Bronchial smooth muscle cell (primary cell): Measurements from ENCODE around the gene VSTM2A. TPM values are rescaled to one million over a fixed set of nuclear protein-coding genes. Genes with fewer than 3 reads are reported as not detected.

ENCODE experiments used
- total RNA-seq: library from RNA; depleted of rRNA; stranded (reverse); fragments of >200 nt; gene quantifications from 2 replicates; pipeline ENCODE4 v1.2.1, GENCODE V29; 2014

The VSTM2A gene, protein sequence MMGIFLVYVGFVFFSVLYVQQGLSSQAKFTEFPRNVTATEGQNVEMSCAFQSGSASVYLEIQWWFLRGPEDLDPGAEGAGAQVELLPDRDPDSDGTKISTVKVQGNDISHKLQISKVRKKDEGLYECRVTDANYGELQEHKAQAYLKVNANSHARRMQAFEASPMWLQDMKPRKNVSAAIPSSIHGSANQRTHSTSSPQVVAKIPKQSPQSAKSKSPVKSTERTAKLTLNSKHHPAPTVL
- not detected in 2 replicates for total RNA-seq

DNA sequence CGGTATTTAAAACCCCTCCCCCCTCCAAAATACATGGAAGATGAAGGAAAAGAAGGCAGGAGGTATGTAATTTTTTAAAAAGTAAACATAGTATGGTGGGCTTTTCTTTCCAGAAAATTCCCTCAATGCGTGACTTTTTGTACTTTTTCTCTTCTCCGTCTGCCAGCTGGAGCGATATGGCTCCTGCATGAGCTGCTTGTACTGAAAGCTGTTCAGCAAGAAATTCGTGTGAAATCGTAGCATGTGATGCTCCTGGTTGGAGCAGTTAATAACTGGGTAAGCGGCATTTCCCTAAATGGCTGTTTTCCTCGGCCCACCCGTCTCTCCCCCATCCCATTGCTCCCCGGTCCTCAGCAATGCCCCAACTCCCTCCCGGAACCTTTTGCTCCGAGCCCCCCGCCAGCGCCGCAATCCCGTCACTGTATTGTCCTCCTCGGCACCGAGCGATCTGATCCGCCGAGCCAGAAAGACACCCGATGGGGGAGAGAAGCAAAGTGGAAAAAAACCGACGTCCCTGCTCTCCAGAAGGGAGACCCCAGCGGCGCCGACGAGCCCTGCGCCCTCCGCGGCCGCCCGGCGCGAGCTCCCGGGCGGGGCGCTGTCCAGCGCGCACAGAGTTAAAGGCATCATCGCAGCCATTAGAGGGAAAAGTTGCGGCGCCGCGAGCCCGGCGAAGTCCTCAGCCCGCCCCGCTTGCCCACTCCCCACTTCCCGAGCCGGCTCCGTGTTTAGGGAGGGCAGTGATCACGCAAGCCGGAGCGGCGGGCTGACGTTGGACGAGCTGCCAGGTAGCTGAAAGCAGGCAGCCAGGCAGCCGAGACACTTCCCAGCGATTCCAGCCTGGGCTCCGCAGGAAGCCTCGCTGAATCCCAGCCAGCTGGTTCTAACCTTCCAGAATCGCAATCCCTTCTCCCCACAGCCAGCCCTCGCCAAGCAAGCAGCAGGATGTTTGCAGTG, at the start of gene VSTM2A:
Gene VSTM2A (plus strand): TSS at position 707 of the 957 bp plus-strand sequence. CDS start 356 bp downstream, outside the sequence.

Other genes with a start within 250 kb of the VSTM2A start
- gene SEC61G, start 216.8 kb downstream of the VSTM2A start, total RNA-seq: 125 and 192 TPM in 2 replicates